Endothelial cell of umbilical vein (primary cell): Measurements from ENCODE around the gene AK9. TPM values are rescaled to one million over a fixed set of nuclear protein-coding genes. Genes with fewer than 3 reads are reported as not detected.

Source experiments
- BruUV-seq: library from RNA; stranded (reverse); fragments of 400-500 nt; replicated peaks from 2 replicates; lab custom pipeline; 2021; lab: Mats Ljungman, UMichigan
- CTCF ChIA-PET: fragments of 300-600, 350-600 bp; sonication (Branson Sonifier 250); formaldehyde crosslinking; loops from one replicate; lab custom pipeline; 2021; ENCODE audit warnings: antibody characterized with exemption, inconsistent platforms; lab: Charles Lee
- POLR2A ChIA-PET: fragments of 300-600, 350-600 bp; sonication (Branson Sonifier 250); formaldehyde crosslinking; loops from one replicate; lab custom pipeline; 2021; ENCODE audit warnings: antibody characterized with exemption, inconsistent platforms; lab: Charles Lee
- DNase-seq: peaks from one replicate; pipeline ENCODE4 v3.0.0-alpha.2; 2011; ENCODE audit warnings: low read depth, low spot score
- FAIRE-seq: peaks from 2 replicates; lab custom pipeline; 2011; peaks lifted over from hg19 to GRCh38; lab: Jason Lieb, UNC
- H2AFZ ChIP-seq: 2 replicates; pipeline ENCODE4 v1.6.0; 2012; ENCODE audit warnings: low read depth, low read length, control low read depth, inconsistent platforms
- H3K27ac ChIP-seq: 2 replicates; pipeline ENCODE4 v1.5.1; 2011; ENCODE audit warnings: low read depth, mild to moderate bottlenecking, control low read depth, low read length, moderate library complexity; ENCODE audit not compliant: insufficient read depth
- H3K27me3 ChIP-seq, 2 experiments: 2 replicates each; pipeline versions ENCODE4 v1.6.0 to v1.6.1; 2011; ENCODE audit warnings: low read length in 2 of 2, mixed read lengths in 1 of 2; ENCODE audit not compliant: control insufficient read depth in 2 of 2, insufficient read depth in 2 of 2
- H3K36me3 ChIP-seq, 2 experiments: 2 replicates in 1 of 2; 3 replicates in 1 of 2; pipeline ENCODE4 v1.5.1; 2011; ENCODE audit warnings: low read length in 2 of 2, mild to moderate bottlenecking in 1 of 2, moderate library complexity in 1 of 2; ENCODE audit not compliant: control insufficient read depth in 2 of 2, insufficient read depth in 2 of 2; ENCODE audit errors: extremely low read depth in 1 of 2
- H3K4me1 ChIP-seq: 3 replicates; pipeline ENCODE4 v1.5.1; 2011; ENCODE audit warnings: mild to moderate bottlenecking, low read length; ENCODE audit not compliant: control insufficient read depth, insufficient read depth; ENCODE audit errors: extremely low read depth
- H3K4me2 ChIP-seq: 2 replicates; pipeline ENCODE4 v1.6.1; 2011; ENCODE audit warnings: low read length, control low read depth, mixed read lengths; ENCODE audit not compliant: insufficient read depth
- H3K4me3 ChIP-seq, 3 experiments: fragments of 200-600 bp in 1 of 3; sonication (generic), shearing (Covaris generic) in 1 of 3; replicated peaks in 1 of 3; 2 replicates each; pipeline ENCODE4 v1.5.1; 2011 to 2016; ENCODE audit warnings: control low read depth in 3 of 3, low read length in 3 of 3, mild to moderate bottlenecking in 2 of 3, inconsistent platforms in 1 of 3, low read depth in 1 of 3, moderate library complexity in 1 of 3; ENCODE audit not compliant: insufficient read depth in 1 of 3
- H3K79me2 ChIP-seq: 2 replicates; pipeline ENCODE4 v1.6.0; 2012; ENCODE audit warnings: low read length, inconsistent platforms; ENCODE audit not compliant: control insufficient read depth, insufficient read depth
- H3K9ac ChIP-seq: replicated peaks from 2 replicates; pipeline ENCODE3; 2011; ENCODE audit warnings: low read length, control low read depth; ENCODE audit not compliant: insufficient read depth; ENCODE audit errors: extremely low read depth
- H3K9me1 ChIP-seq: replicated peaks from 3 replicates; pipeline ENCODE4 v1.6.0; 2011; ENCODE audit warnings: mild to moderate bottlenecking, low read length; ENCODE audit not compliant: control insufficient read depth, insufficient read depth; ENCODE audit errors: extremely low read depth
- H3K9me3 ChIP-seq: replicated peaks from 2 replicates; pipeline ENCODE4 v1.5.1; 2012; ENCODE audit warnings: low read length, inconsistent platforms; ENCODE audit not compliant: control insufficient read depth, insufficient read depth
- H4K20me1 ChIP-seq: replicated peaks from 2 replicates; pipeline ENCODE3; 2011; ENCODE audit warnings: mild to moderate bottlenecking, low read length; ENCODE audit not compliant: control insufficient read depth, insufficient read depth; ENCODE audit errors: extremely low read depth
- CTCF ChIP-seq, 2 donors: IDR thresholded peaks; 1 replicate in 1 of 2; 2 replicates in 1 of 2; pipeline ENCODE4 v1.5.1; 2011; ENCODE audit warnings: low read length in 2 of 2, mild to moderate bottlenecking in 2 of 2, moderate library complexity in 2 of 2, control low read depth in 1 of 2, inconsistent platforms in 1 of 2, low read depth in 1 of 2; ENCODE audit not compliant: insufficient read depth in 1 of 2; ENCODE audit errors: extremely low read depth in 1 of 2
- EZH2 ChIP-seq: IDR thresholded peaks from 2 replicates; pipeline ENCODE4 v1.6.1; 2012; ENCODE audit warnings: borderline replicate concordance, low read depth, mild to moderate bottlenecking, moderate library complexity, low read length, inconsistent platforms; ENCODE audit not compliant: severe bottlenecking
- FOS ChIP-seq: IDR thresholded peaks from 2 replicates; pipeline ENCODE4 v1.6.1; 2011; ENCODE audit warnings: mild to moderate bottlenecking, low read length, moderate library complexity, borderline replicate concordance; ENCODE audit not compliant: insufficient read depth
- JUN ChIP-seq: IDR thresholded peaks from 2 replicates; pipeline ENCODE4 v1.6.1; 2011; ENCODE audit warnings: borderline replicate concordance, low read depth; ENCODE audit not compliant: insufficient read length, insufficient read depth
- MAX ChIP-seq: IDR thresholded peaks from 2 replicates; pipeline ENCODE4 v1.6.1; 2011; ENCODE audit not compliant: insufficient read depth, insufficient read length
- MYC ChIP-seq: IDR thresholded peaks from one replicate; pipeline ENCODE4 v1.6.1; 2011; ENCODE audit warnings: mild to moderate bottlenecking, low read depth, low read length
- POLR2AphosphoS5 ChIP-seq: IDR thresholded peaks from 2 replicates; pipeline ENCODE4 v1.6.1; 2012; ENCODE audit warnings: low read depth, mild to moderate bottlenecking, control low read depth, low read length, moderate library complexity; ENCODE audit not compliant: insufficient read depth
- dilution Hi-C: fragments of 300-500 bp; cut with MboI; formaldehyde crosslinking; loops from one replicate; pipeline ENCODE4 v1.15.0; 2019; ENCODE audit warnings: low sequenced_read_pairs; ENCODE audit not compliant: extremely low pct_ligation_motif_present
- intact Hi-C: fragments of 100-400 bp; cut with micrococcal nuclease; formaldehyde crosslinking; loops from one replicate; pipeline ENCODE4 v1.10.0; 2022
- polyA plus RNA-seq, 4 experiments: library from polyadenylated mRNA; depleted of rRNA in 3 of 4; stranded (reverse) in 3 of 4; unstranded in 1 of 4; fragments of >200 nt; gene quantifications; 2 replicates each; pipeline versions ENCODE4 v1.2.1 to v1.2.3, GENCODE V29; 2011 to 2012; ENCODE audit warnings: missing spikeins in 1 of 4
- total RNA-seq: library from RNA; stranded (reverse); gene quantifications from 2 replicates; pipeline ENCODE4 v1.2.3, GENCODE V29; 2021

AK9 gene
- total and polyA plus RNA-seq, 2 donors (not counting 3 experiments of a cell fraction or from before 2014, with no cell fraction given), result 1.4 to 3.2 TPM

GRCh38 chr6:109506841-109507240, 184.2 kb downstream of the AK9 start:
- Histone ChIP-seq H3K9me3 (no peaks in the 10 kb centered on the region), H3K4me3 (no peak overlapping the region), H2AFZ (no peak overlapping the region), H3K9ac (no peak overlapping the region), H3K79me2 (no peaks in the 10 kb centered on the region), H3K27me3 (peaks cover 5 to 8% of the 10 kb centered on the region in 2 experiments), H3K4me1 (no peaks in the 10 kb centered on the region), H3K4me2 (no peak overlapping the region), H4K20me1 (no peaks in the 10 kb centered on the region), H3K27ac (no peak overlapping the region), H3K36me3 (no peaks in the 10 kb centered on the region), H3K9me1 (no peaks in the 10 kb centered on the region)
- CTCF ChIA-PET, result interaction anchor here (0.9 kb wide), 1 partner anchor 11 kb away, joined by 3 read pairs; no protein-coding TSS in a partner anchor
- POLR2A ChIA-PET, result no interaction called here
- dilution Hi-C loops (no loop called here), intact Hi-C loops (no loop called here)
- no peak for TF ChIP-seq POLR2AphosphoS5
- no peak for TF ChIP-seq JUN
- TF ChIP-seq CTCF (IDR thresholded peaks at IDR 0.05; ENCODE audit: extremely low read depth in 1 of 2, insufficient read depth in 1 of 2, low read depth in 1 of 2, low read length in 2 of 2), result no peak
- no peak for TF ChIP-seq MAX
- TF ChIP-seq FOS, result no peak
- TF ChIP-seq MYC, result no peak
- no peak for TF ChIP-seq EZH2
- DNase-seq, result no peak
- no TSS peak for BruUV-seq
- no peak for FAIRE-seq
